GM10266 (cell line): Measurements from ENCODE around the gene CEACAM5.

ENCODE experiments used
- DNase-seq: peaks from one replicate; pipeline ENCODE4 v3.0.0; 2012; ENCODE audit errors: extremely low spot score
- CTCF ChIP-seq: IDR thresholded peaks from 2 replicates; pipeline ENCODE4 v1.5.1; 2012; ENCODE audit warnings: mild to moderate bottlenecking, low read depth; ENCODE audit not compliant: control insufficient read depth, insufficient read depth; ENCODE audit errors: missing control alignments

The CEACAM5 gene

DNA sequence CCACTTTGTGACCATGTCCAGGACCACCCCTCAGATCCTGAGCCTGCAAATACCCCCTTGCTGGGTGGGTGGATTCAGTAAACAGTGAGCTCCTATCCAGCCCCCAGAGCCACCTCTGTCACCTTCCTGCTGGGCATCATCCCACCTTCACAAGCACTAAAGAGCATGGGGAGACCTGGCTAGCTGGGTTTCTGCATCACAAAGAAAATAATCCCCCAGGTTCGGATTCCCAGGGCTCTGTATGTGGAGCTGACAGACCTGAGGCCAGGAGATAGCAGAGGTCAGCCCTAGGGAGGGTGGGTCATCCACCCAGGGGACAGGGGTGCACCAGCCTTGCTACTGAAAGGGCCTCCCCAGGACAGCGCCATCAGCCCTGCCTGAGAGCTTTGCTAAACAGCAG lies 12.7 kb upstream of the CEACAM5 start:
- no peak for DNase-seq
- TF ChIP-seq CTCF: no peak

GRCh38 chr19:41696402-41697197 lies 11.8 kb upstream of the CEACAM5 start:
- no peak for DNase-seq
- no peak for TF ChIP-seq CTCF

GRCh38 chr19:41697198-41697855 lies 11.1 kb upstream of the CEACAM5 start:
- no peak for DNase-seq
- no peak for TF ChIP-seq CTCF

- DNase-seq: no peak
- no peak for TF ChIP-seq CTCF
These were observed 9.6 kb upstream of the CEACAM5 start for GRCh38 chr19:41698746-41699230.

- TF ChIP-seq CTCF: no peak
- DNase-seq: no peak
These were observed 9.0 kb upstream of the CEACAM5 start for GRCh38 chr19:41699231-41699967.

DNA sequence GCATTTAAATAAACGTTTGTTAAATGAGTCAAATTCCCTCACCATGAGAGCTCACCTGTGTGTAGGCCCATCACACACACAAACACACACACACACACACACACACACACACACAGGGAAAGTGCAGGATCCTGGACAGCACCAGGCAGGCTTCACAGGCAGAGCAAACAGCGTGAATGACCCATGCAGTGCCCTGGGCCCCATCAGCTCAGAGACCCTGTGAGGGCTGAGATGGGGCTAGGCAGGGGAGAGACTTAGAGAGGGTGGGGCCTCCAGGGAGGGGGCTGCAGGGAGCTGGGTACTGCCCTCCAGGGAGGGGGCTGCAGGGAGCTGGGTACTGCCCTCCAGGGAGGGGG lies 8.5 kb upstream of the CEACAM5 start:
- no peak for DNase-seq
- no peak for TF ChIP-seq CTCF
